HEK293 (cell line): ENCODE results near the gene ZCCHC17.

ENCODE experiments used
- CTCF ChIP-seq: fragments of 450-650 bp; formaldehyde crosslinking; IDR thresholded peaks from 2 replicates; pipeline ENCODE4 v1.5.1; 2016; ENCODE audit warnings: missing biosample characterization, missing genetic modification characterization
- HOXA7 ChIP-seq: sonication (generic); formaldehyde crosslinking; IDR thresholded peaks from 2 replicates; pipeline ENCODE4 v1.8.1; 2022; ENCODE audit warnings: missing genetic modification reagents, borderline replicate concordance
- KLF16 ChIP-seq: fragments of 450-650 bp; formaldehyde crosslinking; IDR thresholded peaks from 2 replicates; pipeline ENCODE4 v1.5.1; 2017; ENCODE audit warnings: missing biosample characterization, missing genetic modification characterization
- KLF9 ChIP-seq: fragments of 450-650 bp; formaldehyde crosslinking; IDR thresholded peaks from 2 replicates; pipeline ENCODE4 v1.5.1; 2016; ENCODE audit warnings: missing biosample characterization, missing genetic modification characterization, low read depth
- PRDM1 ChIP-seq: fragments of 450-650 bp; formaldehyde crosslinking; IDR thresholded peaks from 2 replicates; pipeline ENCODE4; 2016; ENCODE audit warnings: missing biosample characterization, missing genetic modification characterization
- ZNF37A ChIP-seq: fragments of 450-650 bp; IDR thresholded peaks from 2 replicates; pipeline ENCODE4 v1.5.1; 2018; ENCODE audit warnings: missing biosample characterization, missing genetic modification characterization

DNA sequence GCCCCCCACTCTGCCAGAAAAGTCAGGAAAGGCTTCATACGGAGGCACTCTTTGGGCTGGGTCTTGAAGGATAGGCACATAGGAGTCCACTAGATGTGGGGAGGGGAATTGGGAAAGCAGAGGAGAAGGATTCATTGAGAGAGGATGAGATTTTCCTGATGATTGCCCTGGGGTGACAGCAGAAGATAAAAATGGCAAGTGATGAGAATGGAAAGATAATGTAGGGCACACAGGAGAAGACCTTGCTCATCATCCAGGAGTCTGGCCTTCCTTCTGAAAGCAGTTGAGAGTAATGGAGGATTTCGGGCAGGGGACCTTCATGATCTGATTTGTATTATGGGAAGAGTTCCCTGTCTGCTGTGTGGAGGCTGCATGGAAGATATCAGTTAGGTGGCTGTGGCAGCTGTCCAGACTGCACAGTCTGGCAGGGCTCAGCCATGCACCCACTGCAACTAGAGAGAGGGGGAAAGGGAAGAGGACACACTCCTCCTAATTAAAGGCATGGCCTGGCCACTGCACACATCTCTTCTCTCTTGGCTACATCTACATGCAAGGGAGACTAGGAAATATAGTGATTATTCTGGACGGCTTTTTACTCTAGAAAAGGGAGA is 85.7 kb downstream of the ZCCHC17 start:
- no peak for TF ChIP-seq ZNF37A (tag by site-specific recombination)
- TF ChIP-seq CTCF (tag by site-specific recombination): no peak
- TF ChIP-seq KLF16: no peak
- TF ChIP-seq HOXA7 (CRISPR knock-in tag): no peak
- TF ChIP-seq KLF9 (tag by site-specific recombination): no peak
- no peak for TF ChIP-seq PRDM1 (tag by site-specific recombination)
